ENCODE data around the gene GRIN1.

The GRIN1 gene

GRCh38 chr9:137168573-137168903, 29.6 kb downstream of the GRIN1 start:
- Histone ChIP-seq H3K36me3 (ENCODE audit: insufficient read depth, low read length) (no peaks in the 10 kb centered on the region), H3K4me3 (ENCODE audit: low read depth, low read length, poor library complexity, severe bottlenecking) (peak overlapping the region; percentile 30), H3K4me1 (ENCODE audit: insufficient read depth, low read length, severe bottlenecking) (peaks cover 10% of the 10 kb centered on the region), H3K79me2 (ENCODE audit: insufficient read depth, low read length) (no peaks in the 10 kb centered on the region), H3K4me2 (ENCODE audit: low read length) (peak overlapping the region; percentile 43; the same call in 1 of the 2 replicates), H3K9me3 (ENCODE audit: low read length) (no peaks in the 10 kb centered on the region), H3K27me3 (ENCODE audit: insufficient read depth, low read length) (peaks cover 14% of the 10 kb centered on the region), H4K20me1 (ENCODE audit: insufficient read depth, low read length) (no peaks in the 10 kb centered on the region), H3K9me2 (ENCODE audit: low read depth, low read length) (no peaks in the 10 kb centered on the region), H2AFZ (ENCODE audit: low read length) (no peak overlapping the region), H3K27ac (ENCODE audit: low read depth, low read length, poor library complexity, severe bottlenecking) (no peak overlapping the region), H3K9ac (ENCODE audit: low read length) (no peak overlapping the region; the same call in 1 of the 2 replicates), H3F3A (ENCODE audit: insufficient read depth, low read length) (no peaks in the 10 kb centered on the region)
- no peak for TF ChIP-seq EZH2 (IDR thresholded peaks at IDR 0.05; ENCODE audit: borderline replicate concordance, low read length)
- no peak for TF ChIP-seq CTCF (IDR thresholded peaks at IDR 0.05; ENCODE audit: low read length)

GRCh38 chr9:137168904-137169856, 30.2 kb downstream of the GRIN1 start:
- Histone ChIP-seq H3K4me3 (ENCODE audit: low read depth, low read length, poor library complexity, severe bottlenecking) (peak overlapping the region; percentile 30), H2AFZ (ENCODE audit: low read length) (no peak overlapping the region), H3K9me3 (ENCODE audit: low read length) (no peaks in the 10 kb centered on the region), H3K9ac (ENCODE audit: low read length) (no peak overlapping the region; the same call in 1 of the 2 replicates), H3K4me2 (ENCODE audit: low read length) (peak overlapping the region; percentile 43), H3K4me1 (ENCODE audit: insufficient read depth, low read length, severe bottlenecking) (peaks cover 11% of the 10 kb centered on the region), H3F3A (ENCODE audit: insufficient read depth, low read length) (no peaks in the 10 kb centered on the region), H3K79me2 (ENCODE audit: insufficient read depth, low read length) (no peaks in the 10 kb centered on the region), H4K20me1 (ENCODE audit: insufficient read depth, low read length) (no peaks in the 10 kb centered on the region), H3K36me3 (ENCODE audit: insufficient read depth, low read length) (no peaks in the 10 kb centered on the region), H3K27me3 (ENCODE audit: insufficient read depth, low read length) (peaks cover 14% of the 10 kb centered on the region), H3K27ac (ENCODE audit: low read depth, low read length, poor library complexity, severe bottlenecking) (no peak overlapping the region), H3K9me2 (ENCODE audit: low read depth, low read length) (no peaks in the 10 kb centered on the region)
- TF ChIP-seq EZH2 (IDR thresholded peaks at IDR 0.05; ENCODE audit: borderline replicate concordance, low read length) (no peak), CTCF (IDR thresholded peaks at IDR 0.05; ENCODE audit: low read length) (no peak)

GRCh38 chr9:137169896-137170358, 31.0 kb downstream of the GRIN1 start, which contains the start of gene LRRC26:
Gene LRRC26 (minus strand): TSS chr9:137170051. CDS start chr9:137169943, 108 bp downstream.
- Histone ChIP-seq H3K9me2 (ENCODE audit: low read depth, low read length) (no peaks in the 10 kb centered on the region), H3K36me3 (ENCODE audit: insufficient read depth, low read length) (no peaks in the 10 kb centered on the region), H3K4me1 (ENCODE audit: insufficient read depth, low read length, severe bottlenecking) (peaks cover 17% of the 10 kb centered on the region), H4K20me1 (ENCODE audit: insufficient read depth, low read length) (no peaks in the 10 kb centered on the region), H3K27me3 (ENCODE audit: insufficient read depth, low read length) (peaks cover 16% of the 10 kb centered on the region), H3K9me3 (ENCODE audit: low read length) (no peaks in the 10 kb centered on the region), H3K4me3 (ENCODE audit: low read depth, low read length, poor library complexity, severe bottlenecking) (peak within 1 kb of the TSS; percentile 30), H3F3A (ENCODE audit: insufficient read depth, low read length) (no peaks in the 10 kb centered on the region), H3K4me2 (ENCODE audit: low read length) (peak within 1 kb of the TSS; percentile 43), H3K79me2 (ENCODE audit: insufficient read depth, low read length) (no peaks in the 10 kb centered on the region), H3K9ac (ENCODE audit: low read length) (no peak within 1 kb of the TSS; the same call in 1 of the 2 replicates), H2AFZ (ENCODE audit: low read length) (no peak within 1 kb of the TSS), H3K27ac (ENCODE audit: low read depth, low read length, poor library complexity, severe bottlenecking) (no peak within 1 kb of the TSS)
- TF ChIP-seq CTCF (IDR thresholded peaks at IDR 0.05; ENCODE audit: low read length) (no peak), EZH2 (IDR thresholded peaks at IDR 0.05; ENCODE audit: borderline replicate concordance, low read length) (no peak)

All from OCI-LY1 (cell line).